KOPT-K1 (cell line): Measurements from ENCODE around the gene SLC39A6.
"Not testable (repeated sequence)": the region's sequence is repeated elsewhere in the genome, so short reads cannot be mapped to it uniquely, and the experiment has no call there.

Source experiments
- H3K27ac ChIP-seq: fragments of 200-600 bp; sonication (generic); 2 replicates; pipeline ENCODE4 v1.5.1; 2016; ENCODE audit warnings: antibody characterized with exemption, mild to moderate bottlenecking, low read depth, low read length; ENCODE audit not compliant: poor library complexity, severe bottlenecking
- H3K36me3 ChIP-seq: fragments of 200-600 bp; sonication (generic); 2 replicates; pipeline ENCODE4 v1.5.1; 2017; ENCODE audit warnings: antibody characterized with exemption, mild to moderate bottlenecking, low read length, moderate library complexity; ENCODE audit not compliant: insufficient read depth
- H3K9me3 ChIP-seq: fragments of 200-600 bp; sonication (generic); 2 replicates; pipeline ENCODE4 v1.5.1; 2017; ENCODE audit warnings: antibody characterized with exemption, low read length, mild to moderate bottlenecking; ENCODE audit not compliant: insufficient read depth, poor library complexity, severe bottlenecking

The SLC39A6 gene

GRCh38 chr18:36095936-36096519 is 33.1 kb downstream of the SLC39A6 start:
- H3K36me3 ChIP-seq: no peaks in the 10 kb centered on the region
- no peak overlapping the region for H3K27ac ChIP-seq
- H3K9me3 ChIP-seq: no peaks in the 10 kb centered on the region

- Histone ChIP-seq H3K9me3 (no peaks in the 10 kb centered on the region), H3K36me3 (no peaks in the 10 kb centered on the region), H3K27ac (no peak overlapping the region)
These were observed 34.7 kb downstream of the SLC39A6 start for GRCh38 chr18:36094431-36094830.

- H3K36me3 ChIP-seq, H3K9me3 ChIP-seq, H3K27ac ChIP-seq: not testable (repeated sequence)
These were observed 37.0 kb downstream of the SLC39A6 start for GRCh38 chr18:36092116-36092515.

- Histone ChIP-seq H3K27ac (no peak overlapping the region), H3K36me3 (no peaks in the 10 kb centered on the region), H3K9me3 (no peaks in the 10 kb centered on the region)
These were observed 40.1 kb downstream of the SLC39A6 start for GRCh38 chr18:36089001-36089400.

GRCh38 chr18:36088256-36088655 is 40.9 kb downstream of the SLC39A6 start:
- no peaks in the 10 kb centered on the region for H3K9me3 ChIP-seq
- no peak overlapping the region for H3K27ac ChIP-seq
- no peaks in the 10 kb centered on the region for H3K36me3 ChIP-seq

GRCh38 chr18:36086186-36086585 is 43.0 kb downstream of the SLC39A6 start:
- H3K27ac ChIP-seq: no peak overlapping the region
- no peaks in the 10 kb centered on the region for H3K36me3 ChIP-seq
- H3K9me3 ChIP-seq: peaks cover 10% of the 10 kb centered on the region

- Histone ChIP-seq H3K9me3 (peaks cover 20% of the 10 kb centered on the region), H3K36me3 (no peaks in the 10 kb centered on the region), H3K27ac (no peak overlapping the region)
These were observed 43.9 kb downstream of the SLC39A6 start for GRCh38 chr18:36085195-36085594.

GRCh38 chr18:36083729-36084128 is 45.4 kb downstream of the SLC39A6 start:
- Histone ChIP-seq H3K27ac (no peak overlapping the region), H3K36me3 (no peaks in the 10 kb centered on the region), H3K9me3 (peaks cover 32% of the 10 kb centered on the region)

GRCh38 chr18:36081118-36081517 is 48.0 kb downstream of the SLC39A6 start:
- H3K9me3 ChIP-seq: peaks cover 32% of the 10 kb centered on the region
- not testable (repeated sequence) for H3K36me3 ChIP-seq, H3K27ac ChIP-seq

- H3K27ac ChIP-seq: no peak overlapping the region
- H3K36me3 ChIP-seq: no peaks in the 10 kb centered on the region
- peaks cover 32% of the 10 kb centered on the region for H3K9me3 ChIP-seq
These were observed 50.2 kb downstream of the SLC39A6 start for GRCh38 chr18:36078751-36079529.

- H3K9me3 ChIP-seq: peaks cover 32% of the 10 kb centered on the region
- H3K27ac ChIP-seq, H3K36me3 ChIP-seq: not testable (repeated sequence)
These were observed 51.4 kb downstream of the SLC39A6 start for GRCh38 chr18:36077764-36078163.

GRCh38 chr18:36075862-36076587 is 53.1 kb downstream of the SLC39A6 start:
- H3K36me3 ChIP-seq: no peaks in the 10 kb centered on the region
- peaks cover 21% of the 10 kb centered on the region for H3K9me3 ChIP-seq
- no peak overlapping the region for H3K27ac ChIP-seq

GRCh38 chr18:36074435-36074834 is 54.7 kb downstream of the SLC39A6 start:
- Histone ChIP-seq H3K27ac (no peak overlapping the region), H3K9me3 (peaks cover 7% of the 10 kb centered on the region), H3K36me3 (no peaks in the 10 kb centered on the region)

- Histone ChIP-seq H3K27ac (no peak overlapping the region), H3K9me3 (peaks cover under 1% of the 10 kb centered on the region), H3K36me3 (no peaks in the 10 kb centered on the region)
These were observed 55.5 kb downstream of the SLC39A6 start for GRCh38 chr18:36073676-36074075.

GRCh38 chr18:36072406-36072805 is 56.7 kb downstream of the SLC39A6 start:
- H3K36me3 ChIP-seq, H3K27ac ChIP-seq: not testable (repeated sequence)

More at GRCh38 chr18:36072406-36072805, 56.7 kb downstream of the SLC39A6 start:
- H3K9me3 ChIP-seq: not testable (repeated sequence)
